ENCODE data around the gene INSRR.

- TF ChIP-seq CTCF (IDR thresholded peaks at IDR 0.05): peak; percentile 99
- no peak for TF ChIP-seq ZFX (IDR thresholded peaks at IDR 0.05; ENCODE audit: borderline replicate concordance)
Observed at GRCh38 chr1:156860113-156860627, 1.3 kb upstream of the INSRR start.

Data from 22Rv1 (cell line).